Measurements from ENCODE around the gene EEF2K.
"Not testable (repeated sequence)": the region's sequence is repeated elsewhere in the genome, so short reads cannot be mapped to it uniquely, and the experiment has no call there.

Gene EEF2K

DNA sequence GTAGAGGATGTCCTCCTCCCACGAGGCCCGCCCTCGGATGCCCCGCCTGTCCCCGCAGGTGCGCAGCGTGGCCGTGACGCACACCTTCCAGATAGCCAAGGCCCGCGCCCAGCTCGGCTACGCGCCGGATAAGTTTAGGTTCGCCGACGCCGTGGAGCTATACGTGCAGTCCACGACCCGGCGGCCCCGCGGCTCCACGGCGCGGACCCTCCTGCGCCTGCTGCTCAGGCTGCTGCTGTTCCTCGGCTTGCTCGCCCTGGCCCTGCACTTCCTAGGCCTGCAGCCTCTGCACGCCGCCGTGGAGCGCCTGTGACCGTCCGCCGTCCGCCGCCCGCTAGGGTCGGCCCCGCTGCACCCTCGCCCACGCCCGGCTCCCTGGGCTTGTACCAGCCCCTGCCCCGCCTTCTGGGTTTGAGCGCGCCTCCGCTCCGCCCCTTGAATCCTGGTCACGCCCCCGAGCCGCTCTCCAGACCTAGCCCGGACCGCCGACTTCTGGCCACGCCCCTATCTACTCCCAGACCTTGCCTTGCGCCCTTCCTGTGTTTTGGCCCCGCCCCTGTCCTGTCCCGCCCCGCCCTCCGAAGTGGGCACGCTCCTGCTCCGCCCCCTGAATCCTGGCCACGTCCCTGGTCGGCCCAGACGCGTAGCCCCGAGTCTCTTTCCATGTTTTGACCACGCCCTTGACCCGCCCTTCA is 15.8 kb upstream of the EEF2K start:
- DNase-seq: peak; percentile 99

DNA sequence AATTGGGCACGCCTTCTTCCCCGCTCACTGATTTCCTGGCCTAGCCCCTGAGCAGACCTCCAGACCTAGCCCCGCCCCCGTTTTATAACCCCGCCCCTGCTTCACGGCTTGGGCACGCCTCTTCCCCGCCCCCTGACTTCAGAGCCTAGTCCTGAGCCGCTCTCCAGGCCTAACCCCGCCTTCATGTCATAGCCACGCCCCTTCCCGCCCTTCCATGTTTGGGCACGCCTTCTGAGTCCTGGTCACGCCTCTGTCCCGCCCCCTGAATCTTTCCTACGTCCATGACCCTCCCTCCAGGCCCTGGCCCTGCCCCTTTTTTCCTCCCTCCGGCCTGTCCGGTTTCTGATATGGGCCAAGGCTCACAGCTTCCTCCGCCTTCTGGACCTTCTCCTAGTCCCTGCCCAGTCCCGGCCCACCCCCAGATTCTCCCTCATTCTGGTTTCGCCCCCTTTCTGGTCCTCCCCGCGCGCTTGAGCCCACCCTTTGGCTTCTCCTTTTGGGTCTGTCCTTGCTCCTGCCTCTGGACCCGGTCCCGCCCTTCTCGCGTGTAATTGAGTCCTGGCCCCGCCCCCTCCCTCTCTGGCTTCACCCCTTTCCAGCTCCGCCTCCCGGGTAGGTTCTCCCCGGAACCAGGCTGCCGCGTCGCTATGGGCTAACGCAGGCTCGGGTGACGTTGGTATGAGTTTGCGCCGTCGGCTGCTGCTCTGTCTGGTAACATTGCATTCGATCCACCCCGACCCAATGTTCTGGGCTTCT is 15.1 kb upstream of the EEF2K start:
- DNase-seq: peak; percentile 99

DNA sequence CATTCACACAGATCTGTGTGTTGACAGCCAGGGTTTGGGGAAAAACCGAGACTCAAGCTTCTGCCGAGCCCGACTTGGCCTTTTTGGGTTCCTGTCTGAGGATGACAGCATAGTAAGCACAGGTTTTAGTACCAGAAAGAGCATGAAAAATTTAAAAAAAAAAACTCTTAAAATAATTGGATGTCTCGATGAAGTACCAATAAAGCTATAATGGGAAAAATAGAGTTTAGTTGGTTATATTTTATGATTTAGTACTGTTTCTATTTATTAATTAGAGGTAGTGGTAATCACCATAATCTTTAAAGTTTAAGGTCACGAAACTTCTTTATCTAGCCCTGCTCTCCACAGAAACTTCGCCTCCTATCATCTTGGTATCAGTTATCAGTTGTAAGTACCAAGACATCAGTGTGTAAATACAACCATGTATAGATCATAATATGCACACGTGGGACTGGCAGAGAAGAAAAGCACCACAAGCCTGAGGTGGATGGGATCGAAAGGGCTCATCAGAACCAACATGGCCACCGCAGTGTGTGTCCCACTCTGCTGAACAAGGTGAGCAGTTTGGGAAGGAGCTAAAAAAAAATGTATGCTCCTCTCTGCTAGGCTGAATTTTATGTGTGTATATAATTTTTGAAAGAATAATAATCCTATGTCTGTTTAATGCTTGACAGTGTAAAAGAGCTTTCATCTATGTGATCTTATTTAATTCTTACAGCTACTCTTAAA is 14.4 kb upstream of the EEF2K start:
- peak; percentile 59 for DNase-seq

DNA sequence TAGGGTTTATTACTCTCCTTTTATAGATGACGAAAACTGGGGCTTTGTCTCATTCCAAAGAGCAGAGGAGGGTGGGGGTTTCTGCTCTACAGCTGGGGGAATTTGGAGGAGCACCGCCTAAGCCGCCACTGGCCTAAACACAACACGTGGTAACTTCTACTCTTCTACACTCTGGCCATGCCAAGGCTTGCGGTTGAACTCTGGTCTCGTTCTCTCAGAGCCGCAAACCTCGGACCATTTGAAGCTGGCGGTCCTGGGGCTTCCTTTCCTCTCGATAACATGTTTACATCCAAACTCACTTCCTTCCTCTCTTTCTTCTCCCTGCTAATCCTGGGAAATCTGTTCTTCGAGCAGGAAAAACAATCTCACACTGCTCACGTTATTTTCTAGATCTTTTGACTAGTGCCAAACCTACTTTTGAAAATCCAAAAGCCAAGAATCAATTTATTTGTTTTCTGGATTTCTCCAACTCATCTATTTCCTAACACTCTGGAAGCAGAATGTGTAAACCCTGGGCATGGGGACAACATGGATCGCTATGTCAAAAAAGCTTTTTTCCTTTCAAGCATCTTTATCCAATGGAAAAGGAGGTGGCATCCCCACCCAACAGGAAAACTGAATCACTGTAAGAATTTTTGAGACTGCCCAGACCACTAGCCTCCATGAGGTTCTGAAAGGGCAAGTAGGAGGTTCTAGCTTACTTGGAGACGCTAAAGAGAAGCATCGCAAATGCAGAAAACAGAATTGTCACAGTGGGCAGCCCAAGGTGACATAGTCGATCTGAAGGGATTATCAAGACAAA is 13.6 kb upstream of the EEF2K start:
- DNase-seq: peak; percentile 97

DNA sequence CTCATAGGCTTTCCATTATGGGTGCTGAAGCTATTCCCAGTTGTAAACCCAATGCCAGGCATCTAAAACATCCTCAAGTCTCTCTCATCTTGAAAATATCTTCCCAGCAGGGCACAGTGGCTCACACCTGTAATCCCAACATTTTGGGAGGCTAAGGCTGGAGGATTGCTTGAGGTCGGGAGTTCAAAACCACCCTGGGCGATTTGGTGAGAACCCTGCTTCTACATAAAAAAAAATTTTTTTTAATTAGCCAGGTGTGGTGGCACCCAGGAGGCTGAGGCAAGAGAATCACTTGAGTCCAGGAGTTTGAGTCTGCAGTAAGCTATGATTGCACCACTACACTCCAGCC is 13.0 kb upstream of the EEF2K start:
- no peak for DNase-seq

DNA sequence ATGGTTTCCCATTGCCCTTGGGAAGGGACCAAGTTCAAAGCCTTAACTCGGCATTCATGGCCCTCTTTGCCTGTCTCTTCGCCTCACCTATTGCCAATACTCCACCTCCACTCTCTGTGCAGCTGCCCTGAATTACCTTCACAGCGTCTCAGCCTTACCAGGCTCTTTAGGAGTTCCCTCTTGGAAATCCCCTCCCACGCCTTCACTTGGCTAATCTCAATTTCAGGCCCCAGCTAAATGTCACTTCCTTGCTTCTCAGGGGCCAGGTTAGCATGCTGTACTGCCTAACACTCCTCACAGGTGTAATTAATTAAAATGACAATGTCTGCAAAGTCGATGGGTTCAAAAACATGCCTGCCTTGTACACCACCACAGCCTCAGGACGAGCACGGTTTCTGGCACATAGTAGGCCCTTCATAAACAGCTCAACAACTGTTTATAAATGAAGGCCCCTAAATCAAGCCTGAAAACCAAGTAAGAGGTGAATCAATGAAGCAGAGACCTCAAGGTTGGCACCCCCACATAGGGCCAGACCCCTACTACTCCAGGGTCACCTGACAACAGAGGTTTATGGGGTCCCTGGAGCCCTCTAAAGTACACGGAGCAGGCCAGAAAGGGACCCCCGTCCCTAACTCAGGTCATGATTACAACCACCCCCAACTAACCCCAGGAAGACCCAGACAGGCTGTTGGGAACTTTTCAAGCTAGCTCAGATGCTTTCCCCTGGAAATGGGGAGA is 11.2 kb upstream of the EEF2K start:
- DNase-seq: no peak

DNA sequence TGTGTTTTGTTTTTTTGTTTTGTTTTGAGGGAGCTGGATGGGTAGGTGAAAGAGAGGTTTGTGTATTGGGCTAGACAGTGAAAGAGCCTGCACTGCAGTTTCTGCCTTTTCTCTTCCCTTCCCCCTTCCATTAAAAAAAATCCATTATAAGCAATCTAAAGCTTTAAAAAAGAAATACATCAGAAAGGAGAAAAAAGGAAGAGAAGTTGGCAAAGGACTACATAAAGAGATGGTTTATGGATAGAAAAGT is 10.7 kb upstream of the EEF2K start:
- DNase-seq: no peak

DNA sequence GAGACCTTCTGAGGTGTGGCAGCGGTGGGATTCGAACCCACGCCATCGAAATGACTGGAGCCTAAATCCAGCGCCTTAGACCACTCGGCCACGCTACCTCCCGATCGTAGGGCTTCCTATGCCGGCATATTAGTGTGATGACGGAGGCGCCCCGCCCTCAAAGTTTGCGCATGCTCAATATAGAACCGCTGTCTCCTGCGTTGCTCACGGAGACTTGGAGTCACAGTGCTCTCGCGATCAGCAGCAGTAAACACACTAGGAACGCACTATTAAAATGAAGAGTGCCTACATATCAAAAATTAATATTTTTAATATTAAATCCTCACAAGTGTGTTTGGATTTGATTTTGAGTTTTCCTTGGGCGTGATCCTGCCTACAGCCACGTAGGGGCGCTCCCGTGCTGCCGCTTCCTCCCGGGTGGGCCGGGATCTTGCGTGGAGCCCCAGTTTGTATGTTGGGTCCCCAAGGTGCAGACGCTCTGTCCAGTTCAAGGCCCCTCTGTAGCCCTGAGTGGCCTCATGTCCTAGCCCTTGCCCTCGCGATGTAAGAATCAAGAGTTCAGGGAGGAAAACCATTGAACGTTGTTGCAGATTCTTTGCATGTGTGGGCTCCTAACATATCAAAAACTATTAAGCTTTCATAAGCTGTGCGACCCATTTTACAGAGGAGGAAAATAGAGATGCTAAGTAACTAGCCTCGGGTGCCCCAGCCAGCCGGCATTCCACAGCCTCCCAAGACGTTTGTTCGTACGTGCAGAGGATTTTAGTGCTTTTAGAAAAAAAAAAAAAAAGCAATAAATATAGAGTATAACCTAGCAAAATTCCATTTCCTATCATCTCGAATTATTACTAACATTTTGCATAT is 10.2 kb upstream of the EEF2K start:
- peak; percentile 94 for DNase-seq

DNA sequence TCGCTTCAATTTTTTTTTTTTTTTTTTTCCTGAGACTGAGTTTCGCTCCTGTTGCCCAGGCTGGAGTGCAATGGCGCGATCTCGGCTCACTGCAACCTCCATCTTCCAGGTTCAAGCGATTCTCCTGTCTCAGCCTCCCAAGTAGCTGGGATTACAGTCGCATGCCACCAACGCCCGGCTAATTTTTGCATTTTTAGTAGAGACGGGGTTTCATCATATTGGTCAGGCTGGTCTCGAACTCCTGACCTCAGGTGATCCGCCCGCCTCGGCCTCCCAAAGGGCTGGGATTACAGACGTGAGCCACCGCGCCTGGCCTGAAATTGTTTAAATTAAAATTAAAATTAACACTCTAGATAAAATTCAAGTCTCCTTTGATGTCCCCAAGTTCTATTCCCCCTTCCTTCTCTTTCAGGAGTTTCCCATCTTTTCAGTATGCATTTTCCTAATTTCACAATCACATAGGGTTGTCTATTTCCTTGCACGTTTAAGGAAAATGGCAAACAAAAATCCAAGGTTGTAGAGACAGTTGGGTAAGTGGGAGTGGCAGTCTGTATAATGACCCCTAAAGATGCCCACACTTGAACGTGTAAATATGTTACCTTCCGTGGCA is 9.4 kb upstream of the EEF2K start:
- not testable (repeated sequence) for DNase-seq

DNA sequence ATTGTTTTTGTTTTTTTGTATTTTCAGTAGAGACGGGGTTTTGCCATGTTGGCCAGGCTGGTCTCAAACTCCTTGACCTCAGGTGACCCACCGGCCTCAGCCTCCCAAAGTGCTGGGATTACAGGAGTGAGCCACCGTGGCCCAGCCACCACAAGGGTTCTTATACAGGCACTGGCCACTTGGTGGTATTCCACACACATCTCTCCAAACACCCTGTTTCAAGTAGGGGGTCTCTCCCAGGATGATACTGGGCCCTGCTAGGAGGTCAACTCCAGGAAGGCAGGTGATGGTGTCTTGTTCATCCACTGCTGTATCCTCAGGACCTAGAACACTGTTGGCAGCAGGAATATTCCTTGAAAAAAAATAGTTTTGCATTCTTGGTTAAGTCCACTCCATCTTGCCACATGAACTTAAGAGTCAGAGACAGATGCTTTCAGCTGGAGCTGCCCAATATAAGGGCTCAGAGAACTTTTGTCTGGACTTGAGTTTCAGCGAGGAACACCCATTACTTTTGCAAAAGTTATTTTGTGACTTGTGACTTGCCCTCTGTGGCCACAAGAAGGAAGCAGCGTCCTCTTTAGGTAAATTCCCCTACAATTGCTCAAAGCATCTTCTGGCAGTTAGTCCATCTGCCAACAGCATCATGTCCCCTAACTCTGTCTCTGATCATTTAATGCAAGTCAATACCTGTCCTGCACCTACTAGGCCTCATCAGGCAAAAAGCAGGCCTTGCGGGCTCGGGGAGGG is 7.4 kb upstream of the EEF2K start:
- peak; percentile 46 for DNase-seq

DNA sequence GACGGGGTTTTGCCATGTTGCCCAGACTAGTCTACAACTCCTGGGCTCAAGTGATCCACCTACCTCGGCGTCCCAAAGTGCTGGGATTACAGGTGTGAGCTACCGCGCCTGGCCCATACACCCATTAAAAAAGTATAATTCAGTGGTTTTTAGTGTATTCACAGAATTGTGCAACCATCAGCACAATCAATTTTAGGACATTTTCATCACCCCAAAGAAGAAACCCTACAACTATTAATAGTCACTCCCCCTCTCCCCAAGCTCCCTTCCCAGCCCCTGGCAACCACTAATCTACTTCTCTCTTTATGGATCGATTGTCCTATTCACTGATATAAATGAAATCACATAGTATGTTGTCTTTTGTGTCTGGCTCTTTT is 3.8 kb upstream of the EEF2K start:
- DNase-seq: no peak

DNA sequence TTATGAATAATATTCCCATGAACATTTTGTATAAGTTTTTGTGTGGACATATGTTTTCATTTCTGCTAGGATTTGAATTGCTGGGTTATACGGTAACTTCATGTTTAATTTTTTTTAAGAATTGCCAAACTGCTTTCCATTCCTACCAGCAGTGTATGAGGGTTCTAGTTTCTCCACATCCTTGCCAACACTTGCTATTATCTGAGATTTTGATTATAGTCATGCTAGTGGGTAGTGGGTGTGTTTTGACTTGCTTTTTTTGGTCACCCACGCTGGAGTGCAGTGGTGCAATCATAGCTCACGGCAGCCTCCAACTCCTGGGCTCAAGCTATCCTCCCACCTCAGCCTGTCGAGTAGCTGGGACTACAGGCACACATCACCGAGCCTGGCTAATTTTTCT is 3.0 kb upstream of the EEF2K start:
- DNase-seq: no peak

DNA sequence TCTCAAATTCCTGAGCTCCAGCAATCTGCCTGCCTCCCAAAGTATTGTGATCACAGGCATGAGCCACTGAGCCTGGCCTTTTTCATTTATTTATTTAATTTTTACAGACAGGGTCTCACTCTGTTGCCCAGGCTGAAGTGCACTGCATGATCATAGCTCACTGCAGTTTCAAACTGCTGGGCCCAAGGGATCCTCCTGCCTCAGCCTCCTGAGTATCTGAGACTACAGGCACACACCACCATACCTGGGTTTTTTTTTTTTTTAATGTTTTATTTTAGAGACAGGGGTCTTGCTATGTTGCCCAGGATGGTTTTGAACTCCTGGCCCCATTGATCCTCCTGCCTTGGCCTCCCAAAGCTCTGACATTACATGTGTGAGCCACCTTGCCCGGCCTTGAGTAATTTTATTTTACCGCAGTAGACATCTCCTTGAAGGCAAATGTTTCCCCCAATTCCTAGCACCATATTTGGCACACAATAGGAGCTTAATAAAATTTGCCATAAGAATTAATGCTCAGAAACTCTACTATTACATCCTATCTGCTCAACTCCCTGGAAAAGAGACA is 1.9 kb upstream of the EEF2K start:
- DNase-seq: no peak

DNA sequence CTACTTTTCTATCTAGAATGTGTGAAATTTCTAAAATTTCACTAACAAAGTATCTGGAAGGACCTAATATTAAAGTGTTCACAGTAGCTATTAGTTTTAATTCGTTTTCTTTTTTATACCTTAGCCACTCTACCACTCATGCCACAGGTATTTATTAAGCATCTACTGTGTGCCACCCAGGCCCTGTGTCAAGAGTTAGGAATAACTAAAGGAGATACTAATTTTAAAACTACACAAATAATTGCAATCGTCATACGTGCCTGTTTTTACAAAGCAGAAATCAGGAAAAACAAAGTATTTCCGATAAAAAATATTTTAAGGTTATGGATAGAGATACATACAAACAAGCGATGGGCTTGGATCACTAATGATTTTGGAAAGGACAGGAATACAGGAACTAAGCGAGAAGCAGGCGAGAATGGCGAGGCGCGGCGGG is 483 bp upstream of the EEF2K start:
- DNase-seq: no peak

DNA sequence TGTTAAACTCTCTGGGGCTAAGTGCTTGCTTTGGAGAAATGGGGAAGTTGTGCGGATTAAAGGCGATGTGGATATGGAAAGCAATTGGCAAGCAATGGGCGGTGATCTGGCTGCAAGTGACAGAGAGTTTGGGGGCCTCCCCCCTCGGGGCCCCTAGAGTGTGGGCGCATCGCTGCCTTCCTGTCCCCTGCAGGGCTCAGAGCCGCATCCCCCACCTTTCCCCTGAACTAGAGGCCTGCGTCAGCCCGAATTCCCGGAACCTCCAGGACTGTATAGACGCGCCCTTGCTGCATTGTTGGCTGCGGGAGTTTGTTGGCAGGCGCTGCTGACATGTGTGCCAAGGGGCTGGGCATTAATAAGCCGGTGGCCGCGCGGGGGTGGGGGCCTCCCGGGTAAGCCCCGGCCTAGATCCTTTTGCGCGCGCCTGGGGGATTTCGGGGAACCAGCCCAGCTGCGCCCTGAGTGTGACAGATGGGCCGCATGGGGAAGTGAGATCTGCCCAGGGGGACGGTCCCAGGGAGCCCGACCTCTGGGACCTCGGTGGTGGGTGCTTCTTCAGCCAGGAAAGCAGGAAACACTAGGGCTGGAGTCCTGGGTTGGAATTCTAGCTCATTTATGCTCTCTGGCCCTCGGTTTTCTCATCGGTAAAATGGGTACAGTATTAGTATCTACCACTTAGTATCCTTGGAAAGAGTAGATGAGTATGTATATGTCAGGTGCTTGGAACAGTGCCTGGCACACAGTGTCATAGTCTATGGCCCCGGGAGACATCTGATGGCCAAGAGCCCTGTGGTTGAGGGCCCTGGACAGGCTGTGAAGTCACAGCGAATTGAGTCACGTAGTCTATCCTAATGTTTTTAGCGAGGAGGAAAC is 1.0 kb downstream of the EEF2K start:
- DNase-seq: peak; percentile 83

DNA sequence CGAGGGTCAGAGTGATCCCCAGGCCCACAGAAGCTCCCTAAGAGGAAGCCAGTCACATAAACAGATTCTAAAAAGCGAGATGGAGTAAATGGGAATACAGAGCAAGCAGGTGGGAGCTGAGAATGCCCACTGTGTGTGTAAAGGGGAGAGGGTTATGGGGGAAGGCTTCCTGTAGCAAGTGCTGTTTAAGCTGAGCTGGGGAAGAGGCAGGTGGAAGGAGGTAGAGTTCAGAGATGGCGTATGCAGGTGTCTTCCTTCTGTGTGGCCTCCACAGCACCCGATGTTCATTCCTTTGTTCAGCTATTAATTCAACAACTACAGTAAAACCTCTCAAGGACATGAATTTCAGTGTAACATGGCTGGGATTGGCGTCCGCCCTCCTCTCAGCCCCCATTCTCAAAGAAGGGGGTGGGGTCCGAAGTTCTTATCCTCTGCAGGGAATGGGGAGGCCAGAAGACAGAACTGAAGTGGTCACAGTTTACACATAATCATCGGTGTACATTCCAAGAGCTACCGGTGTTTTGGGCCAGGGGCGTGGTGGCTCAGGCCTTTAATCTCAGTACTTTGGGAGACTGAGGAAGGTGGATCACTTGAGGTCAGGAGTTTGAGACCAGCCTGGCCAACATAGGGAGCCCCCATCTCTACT is 1.8 kb downstream of the EEF2K start:
- DNase-seq: no peak

DNA sequence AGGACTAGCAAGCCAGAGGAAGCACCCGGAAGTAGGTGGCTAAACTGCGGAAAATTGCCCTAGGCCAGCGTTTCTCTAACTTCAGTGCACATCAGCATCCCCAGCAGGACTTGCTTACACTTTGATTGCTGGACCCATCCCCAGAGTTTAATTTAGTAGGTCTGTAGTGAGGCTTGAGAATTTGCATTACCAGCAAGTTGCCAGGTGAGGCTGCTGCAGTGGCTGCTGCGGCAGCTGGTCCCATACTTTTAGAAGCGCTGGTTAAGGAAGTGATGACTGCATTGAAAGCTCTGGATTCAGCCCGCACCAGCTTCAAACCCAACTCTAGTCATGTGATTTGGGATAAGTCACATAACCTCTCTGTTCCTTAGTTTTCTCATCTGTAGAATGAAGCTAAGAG is 4.2 kb downstream of the EEF2K start:
- no peak for DNase-seq

DNA sequence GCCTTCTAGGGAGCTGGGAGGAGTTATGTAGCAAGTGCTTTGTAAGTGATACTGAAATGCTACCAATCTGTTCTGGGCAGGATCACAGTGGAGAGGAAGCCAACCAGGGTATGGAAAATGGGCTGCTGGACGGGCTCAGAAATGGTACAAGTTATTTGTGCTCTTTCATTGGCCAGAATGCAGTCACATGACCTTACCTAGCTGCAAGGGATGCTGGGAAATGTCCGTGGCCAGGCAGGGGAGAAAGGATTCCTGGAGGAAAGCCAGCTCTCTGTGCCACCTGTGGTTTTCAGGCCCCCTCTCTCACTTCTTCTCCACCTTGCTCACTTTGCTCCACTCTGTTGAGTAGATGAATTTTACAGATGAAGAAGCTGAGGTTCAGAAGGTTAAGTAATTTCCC is 4.8 kb downstream of the EEF2K start:
- peak; percentile 35 for DNase-seq

DNA sequence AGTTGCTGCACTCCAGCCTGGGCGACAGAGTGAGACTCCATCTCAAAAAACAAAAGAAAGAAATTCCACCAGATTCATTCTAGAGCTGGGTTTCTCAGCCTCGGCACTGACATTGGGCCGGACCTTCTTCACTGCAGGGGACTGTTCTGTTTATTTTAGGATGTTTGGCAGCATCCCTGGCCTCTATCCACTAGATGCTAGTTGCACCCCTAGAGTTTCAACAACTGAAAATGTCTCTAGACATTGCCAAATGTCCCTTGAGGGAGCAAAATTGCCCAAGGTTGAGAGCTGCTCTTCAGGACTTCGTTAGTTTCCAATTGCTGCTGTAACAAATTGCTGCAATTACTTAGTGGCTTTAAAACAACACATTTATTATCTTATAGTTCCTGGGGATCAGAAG is 7.2 kb downstream of the EEF2K start:
- no peak for DNase-seq

All from hematopoietic multipotent progenitor cell treated with erythropoietin and hydrocortisone succinate and interleukin-3 and kit ligand, for 4 days (in vitro differentiated cells).